K562 (cell line): Measurements from ENCODE around the gene TAF10. TPM values are rescaled to one million over a fixed set of nuclear protein-coding genes. Genes with fewer than 3 reads are reported as not detected.

Source experiments
- BACH1 ChIP-seq: fragments of 200-800 bp; sonication (Bioruptor generic); IDR thresholded peaks from 2 replicates; pipeline ENCODE4 v1.6.1; 2016; ENCODE audit warnings: missing genetic modification characterization, missing compliant biosample characterization
- CCNT2 ChIP-seq: IDR thresholded peaks from 2 replicates; pipeline ENCODE4 v1.6.1; 2011; ENCODE audit warnings: borderline replicate concordance, low read depth, mild to moderate bottlenecking, moderate library complexity, mixed read lengths, low read length; ENCODE audit not compliant: insufficient read length; ENCODE audit errors: extremely low read depth
- CHCHD3 ChIP-seq: fragments of 250-450 bp; sonication (Bioruptor Pico); IDR thresholded peaks from 2 replicates; pipeline ENCODE4 v2.1.2; 2022; ENCODE audit warnings: mild to moderate bottlenecking
- CHD1 ChIP-seq: fragments of 200-600 bp; sonication (generic); IDR thresholded peaks from one replicate; pipeline ENCODE4 v1.6.1; 2012; ENCODE audit warnings: mild to moderate bottlenecking, moderate library complexity, low read length, inconsistent platforms
- CREB1 ChIP-seq, 2 experiments: sonication (generic) in 1 of 2; formaldehyde crosslinking in 1 of 2; IDR thresholded peaks; 2 replicates each; pipeline versions ENCODE4 v1.6.1 to v1.8.0; 2012 to 2022; ENCODE audit warnings: inconsistent platforms in 1 of 2, mild to moderate bottlenecking in 1 of 2, missing genetic modification reagents in 1 of 2, moderate library complexity in 1 of 2
- EP400 ChIP-seq: fragments of 450-650 bp; IDR thresholded peaks from 2 replicates; pipeline ENCODE4 v1.6.1; 2017; ENCODE audit warnings: antibody characterized with exemption, mild to moderate bottlenecking, moderate library complexity
- FIP1L1 ChIP-seq: fragments of 200-400 bp; formaldehyde crosslinking; IDR thresholded peaks from 2 replicates; pipeline ENCODE4 v1.6.1; 2018; ENCODE audit warnings: mild to moderate bottlenecking, low read depth, low read length; ENCODE audit not compliant: poor library complexity, severe bottlenecking
- FOXO4 ChIP-seq: fragments of 450-650 bp; formaldehyde crosslinking; IDR thresholded peaks from 2 replicates; pipeline ENCODE4 v1.4.0; 2020; ENCODE audit warnings: mild to moderate bottlenecking, moderate library complexity
- FUS ChIP-seq: fragments of 200-400 bp; formaldehyde crosslinking; optimal IDR thresholded peaks from 2 replicates; pipeline ENCODE3; 2017; ENCODE audit warnings: low read depth, low read length
- GABPB1 ChIP-seq: sonication (generic); formaldehyde crosslinking; IDR thresholded peaks from 2 replicates; pipeline ENCODE4 v1.8.0; 2022; ENCODE audit warnings: mild to moderate bottlenecking, missing genetic modification reagents
- KLF1 ChIP-seq: fragments of 450-650 bp; IDR thresholded peaks from 2 replicates; pipeline ENCODE4 v1.6.1; 2016; ENCODE audit warnings: missing genetic modification characterization, missing compliant biosample characterization
- PHB2 ChIP-seq: fragments of 450-650 bp; IDR thresholded peaks from 2 replicates; pipeline ENCODE4 v1.6.1; 2017; ENCODE audit warnings: low read depth
- WHSC1 ChIP-seq: IDR thresholded peaks from one replicate; pipeline ENCODE4 v1.6.1; 2012; ENCODE audit warnings: low read length, control low read depth, inconsistent platforms
- ZBTB17 ChIP-seq: fragments of 450-650 bp; formaldehyde crosslinking; IDR thresholded peaks from 2 replicates; pipeline ENCODE4 v1.4.0; 2020; ENCODE audit warnings: mild to moderate bottlenecking
- ZNF395 ChIP-seq: fragments of 200-800 bp; sonication (Bioruptor generic); IDR thresholded peaks from 2 replicates; pipeline ENCODE4 v1.6.1; 2017; ENCODE audit warnings: missing genetic modification characterization, missing compliant biosample characterization
- ZNF431 ChIP-seq: sonication (generic); formaldehyde crosslinking; IDR thresholded peaks from 2 replicates; pipeline ENCODE4 v1.8.0; 2022; ENCODE audit warnings: mild to moderate bottlenecking, missing genetic modification reagents
- polyA plus RNA-seq, 8 experiments: library from polyadenylated mRNA; depleted of rRNA in 4 of 8; stranded (reverse) in 5 of 8; unstranded in 3 of 8; fragments of >200 nt; fragmentation: Nextera tagmentation in 2 of 8; fragmentation: Illumina TruSeq in 1 of 8; extraction: Ambion mirVana in 2 of 8; extraction: Trizol in 1 of 8; gene quantifications; 2 replicates each; pipeline versions ENCODE4 v1.2.1 to v1.2.3, GENCODE V29; 2011 to 2014; ENCODE audit warnings: inconsistent platforms in 1 of 8, missing spikeins in 1 of 8
- total RNA-seq, 7 experiments: library from RNA; depleted of rRNA in 6 of 7; stranded (reverse); fragments of >200 nt in 6 of 7; fragmentation: Illumina TruSeq in 2 of 7; extraction: Trizol in 2 of 7; gene quantifications; 2 replicates each; pipeline versions ENCODE4 v1.2.1 to v1.2.3, GENCODE V29; 2011 to 2021; ENCODE audit warnings: low replicate concordance in 1 of 7
- TF ChIP-seq, protein P1 (sequence below), 3 experiments: fragments of 200-800 bp in 1 of 3; fragments of 250-450 bp in 1 of 3; fragments of 450-650 bp in 1 of 3; sonication (Bioruptor Pico) in 1 of 3; sonication (Bioruptor generic) in 1 of 3; formaldehyde crosslinking in 1 of 3; IDR thresholded peaks; 2 replicates each; pipeline versions ENCODE4 v1.6.1 to v1.8.0; 2016 to 2022; ENCODE audit warnings: mild to moderate bottlenecking in 2 of 3, missing genetic modification characterization in 2 of 3, missing compliant biosample characterization in 1 of 3, moderate library complexity in 1 of 3
- TF ChIP-seq, protein P2 (sequence below): fragments of 250-450 bp; sonication (Bioruptor Pico); IDR thresholded peaks from 2 replicates; pipeline ENCODE4 v1.5.0; 2020; ENCODE audit warnings: mild to moderate bottlenecking
- TF ChIP-seq, protein P3 (sequence below): fragments of 250-450 bp; sonication (Bioruptor Pico); IDR thresholded peaks from 2 replicates; pipeline ENCODE4 v1.8.0; 2021; ENCODE audit warnings: moderate library complexity, mild to moderate bottlenecking, inconsistent platforms

TAF10 gene
- total and polyA plus RNA-seq, 9 of the 15 experiments (the other 6 are each of a cell fraction or from before 2014, with no cell fraction given): 19.5 to 197 (median 121) TPM

DNA sequence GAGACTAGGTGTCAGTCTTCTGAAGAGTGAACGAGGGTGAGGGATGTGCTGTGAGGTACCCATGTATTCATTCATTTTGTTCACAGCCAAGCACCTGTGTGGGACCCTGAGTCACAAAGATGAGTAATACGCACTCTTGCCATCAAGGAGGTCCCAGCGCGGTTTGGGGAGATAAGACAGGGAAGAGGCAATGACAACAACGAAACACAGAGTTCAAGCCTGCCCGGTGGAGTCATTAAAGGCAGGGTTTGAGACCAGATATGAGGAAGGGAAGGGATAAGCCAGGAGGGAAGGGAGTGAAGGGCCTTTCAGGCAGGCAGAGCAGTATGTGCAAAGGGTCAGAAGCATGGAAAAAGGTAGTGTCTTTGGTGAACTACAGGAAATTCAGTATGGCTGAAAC lies 39.0 kb upstream of the TAF10 start (continued):
- TF ChIP-seq, protein P1, sequence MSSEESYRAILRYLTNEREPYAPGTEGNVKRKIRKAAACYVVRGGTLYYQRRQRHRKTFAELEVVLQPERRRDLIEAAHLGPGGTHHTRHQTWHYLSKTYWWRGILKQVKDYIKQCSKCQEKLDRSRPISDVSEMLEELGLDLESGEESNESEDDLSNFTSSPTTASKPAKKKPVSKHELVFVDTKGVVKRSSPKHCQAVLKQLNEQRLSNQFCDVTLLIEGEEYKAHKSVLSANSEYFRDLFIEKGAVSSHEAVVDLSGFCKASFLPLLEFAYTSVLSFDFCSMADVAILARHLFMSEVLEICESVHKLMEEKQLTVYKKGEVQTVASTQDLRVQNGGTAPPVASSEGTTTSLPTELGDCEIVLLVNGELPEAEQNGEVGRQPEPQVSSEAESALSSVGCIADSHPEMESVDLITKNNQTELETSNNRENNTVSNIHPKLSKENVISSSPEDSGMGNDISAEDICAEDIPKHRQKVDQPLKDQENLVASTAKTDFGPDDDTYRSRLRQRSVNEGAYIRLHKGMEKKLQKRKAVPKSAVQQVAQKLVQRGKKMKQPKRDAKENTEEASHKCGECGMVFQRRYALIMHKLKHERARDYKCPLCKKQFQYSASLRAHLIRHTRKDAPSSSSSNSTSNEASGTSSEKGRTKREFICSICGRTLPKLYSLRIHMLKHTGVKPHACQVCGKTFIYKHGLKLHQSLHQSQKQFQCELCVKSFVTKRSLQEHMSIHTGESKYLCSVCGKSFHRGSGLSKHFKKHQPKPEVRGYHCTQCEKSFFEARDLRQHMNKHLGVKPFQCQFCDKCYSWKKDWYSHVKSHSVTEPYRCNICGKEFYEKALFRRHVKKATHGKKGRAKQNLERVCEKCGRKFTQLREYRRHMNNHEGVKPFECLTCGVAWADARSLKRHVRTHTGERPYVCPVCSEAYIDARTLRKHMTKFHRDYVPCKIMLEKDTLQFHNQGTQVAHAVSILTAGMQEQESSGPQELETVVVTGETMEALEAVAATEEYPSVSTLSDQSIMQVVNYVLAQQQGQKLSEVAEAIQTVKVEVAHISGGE (CRISPR knock-in tag; IDR thresholded peaks at IDR 0.05): no peak
- TF ChIP-seq EP400 (no peak), WHSC1 (no peak), FOXO4 (no peak), GABPB1 (CRISPR knock-in tag) (no peak), ZNF431 (CRISPR knock-in tag) (no peak), KLF1 (tag) (no peak), FIP1L1 (no peak), ZNF395 (CRISPR knock-in tag) (no peak), CREB1 (IDR thresholded peaks at IDR 0.05) (no peak), CREB1 (CRISPR knock-in tag; IDR thresholded peaks at IDR 0.05) (no peak), CHCHD3 (no peak), BACH1 (tag) (no peak), CHD1 (no peak), CCNT2 (no peak), FUS (no peak), PHB2 (no peak), ZBTB17 (no peak)
- TF ChIP-seq, protein P2, sequence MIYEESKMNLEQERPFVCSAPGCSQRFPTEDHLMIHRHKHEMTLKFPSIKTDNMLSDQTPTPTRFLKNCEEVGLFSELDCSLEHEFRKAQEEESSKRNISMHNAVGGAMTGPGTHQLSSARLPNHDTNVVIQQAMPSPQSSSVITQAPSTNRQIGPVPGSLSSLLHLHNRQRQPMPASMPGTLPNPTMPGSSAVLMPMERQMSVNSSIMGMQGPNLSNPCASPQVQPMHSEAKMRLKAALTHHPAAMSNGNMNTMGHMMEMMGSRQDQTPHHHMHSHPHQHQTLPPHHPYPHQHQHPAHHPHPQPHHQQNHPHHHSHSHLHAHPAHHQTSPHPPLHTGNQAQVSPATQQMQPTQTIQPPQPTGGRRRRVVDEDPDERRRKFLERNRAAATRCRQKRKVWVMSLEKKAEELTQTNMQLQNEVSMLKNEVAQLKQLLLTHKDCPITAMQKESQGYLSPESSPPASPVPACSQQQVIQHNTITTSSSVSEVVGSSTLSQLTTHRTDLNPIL: no peak
- TF ChIP-seq, protein P3, sequence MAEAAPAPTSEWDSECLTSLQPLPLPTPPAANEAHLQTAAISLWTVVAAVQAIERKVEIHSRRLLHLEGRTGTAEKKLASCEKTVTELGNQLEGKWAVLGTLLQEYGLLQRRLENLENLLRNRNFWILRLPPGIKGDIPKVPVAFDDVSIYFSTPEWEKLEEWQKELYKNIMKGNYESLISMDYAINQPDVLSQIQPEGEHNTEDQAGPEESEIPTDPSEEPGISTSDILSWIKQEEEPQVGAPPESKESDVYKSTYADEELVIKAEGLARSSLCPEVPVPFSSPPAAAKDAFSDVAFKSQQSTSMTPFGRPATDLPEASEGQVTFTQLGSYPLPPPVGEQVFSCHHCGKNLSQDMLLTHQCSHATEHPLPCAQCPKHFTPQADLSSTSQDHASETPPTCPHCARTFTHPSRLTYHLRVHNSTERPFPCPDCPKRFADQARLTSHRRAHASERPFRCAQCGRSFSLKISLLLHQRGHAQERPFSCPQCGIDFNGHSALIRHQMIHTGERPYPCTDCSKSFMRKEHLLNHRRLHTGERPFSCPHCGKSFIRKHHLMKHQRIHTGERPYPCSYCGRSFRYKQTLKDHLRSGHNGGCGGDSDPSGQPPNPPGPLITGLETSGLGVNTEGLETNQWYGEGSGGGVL (CRISPR knock-in tag): no peak
